GM19351 (cell line): ENCODE measurements around the gene GPR171.
A peak's percentile ranks its signal among the peaks of the same experiment; 100 is the strongest.
"Not testable (repeated sequence)": the region's sequence is repeated elsewhere in the genome, so short reads cannot be mapped to it uniquely, and the experiment has no call there.

Source experiments
- ATAC-seq: cut with Tn5 transposase; IDR thresholded peaks from one replicate; pipeline ENCODE4 v1.9.1; 2021; ENCODE audit warnings: mild to moderate bottlenecking, moderate library complexity; ENCODE audit not compliant: unreplicated experiment

Gene GPR171, protein sequence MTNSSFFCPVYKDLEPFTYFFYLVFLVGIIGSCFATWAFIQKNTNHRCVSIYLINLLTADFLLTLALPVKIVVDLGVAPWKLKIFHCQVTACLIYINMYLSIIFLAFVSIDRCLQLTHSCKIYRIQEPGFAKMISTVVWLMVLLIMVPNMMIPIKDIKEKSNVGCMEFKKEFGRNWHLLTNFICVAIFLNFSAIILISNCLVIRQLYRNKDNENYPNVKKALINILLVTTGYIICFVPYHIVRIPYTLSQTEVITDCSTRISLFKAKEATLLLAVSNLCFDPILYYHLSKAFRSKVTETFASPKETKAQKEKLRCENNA

DNA sequence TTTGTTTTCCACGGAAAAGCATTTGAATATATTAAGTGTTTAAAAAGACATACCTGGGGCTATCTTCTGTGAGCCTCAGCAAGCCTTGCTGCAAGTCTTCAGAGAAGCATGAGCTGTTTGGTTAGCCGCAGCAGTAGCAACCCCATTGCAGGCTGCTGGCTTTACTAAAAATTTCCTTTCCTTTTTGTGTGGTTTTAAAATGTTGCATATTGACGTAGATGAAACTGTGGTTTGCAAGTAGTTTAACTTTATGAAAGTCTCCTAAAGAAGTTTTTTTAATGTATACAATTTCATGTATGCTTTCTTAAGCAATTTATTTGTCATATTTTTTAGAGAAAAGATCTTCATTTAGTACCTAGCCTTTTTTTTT lies at the start of gene GPR171:
GPR171 (minus strand) TSS at position 166 of the 370 bp plus-strand sequence. CDS start 3,830 bp downstream, outside the sequence.
- peak; percentile 96 for ATAC-seq

GRCh38 chr3:151248772-151249337 lies 45.8 kb upstream of the GPR171 start:
- no peak for ATAC-seq

GRCh38 chr3:151242006-151242405 lies 39.0 kb upstream of the GPR171 start:
- ATAC-seq, result not testable (repeated sequence)

DNA sequence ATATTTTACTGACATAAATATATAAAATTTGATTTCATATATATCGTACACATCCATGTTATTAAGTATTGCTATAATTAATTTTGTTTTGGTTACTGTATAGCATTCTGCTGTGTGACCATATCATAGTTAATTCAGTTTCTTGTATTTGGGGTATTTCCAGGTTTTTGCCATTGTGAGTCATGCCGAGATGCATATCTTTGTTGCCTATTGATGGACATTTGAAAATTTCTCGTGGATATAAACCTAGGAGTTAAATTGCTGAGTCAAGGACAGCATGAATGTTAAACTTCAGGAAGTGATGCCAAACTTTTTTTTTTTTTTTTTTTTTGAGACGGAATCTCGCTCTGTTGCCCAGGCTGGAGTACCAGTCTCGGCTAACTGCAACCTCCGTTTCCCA lies 33.7 kb upstream of the GPR171 start:
- ATAC-seq, result no peak

- ATAC-seq, result no peak
Measured at GRCh38 chr3:151236316-151236715, 33.3 kb upstream of the GPR171 start.

DNA sequence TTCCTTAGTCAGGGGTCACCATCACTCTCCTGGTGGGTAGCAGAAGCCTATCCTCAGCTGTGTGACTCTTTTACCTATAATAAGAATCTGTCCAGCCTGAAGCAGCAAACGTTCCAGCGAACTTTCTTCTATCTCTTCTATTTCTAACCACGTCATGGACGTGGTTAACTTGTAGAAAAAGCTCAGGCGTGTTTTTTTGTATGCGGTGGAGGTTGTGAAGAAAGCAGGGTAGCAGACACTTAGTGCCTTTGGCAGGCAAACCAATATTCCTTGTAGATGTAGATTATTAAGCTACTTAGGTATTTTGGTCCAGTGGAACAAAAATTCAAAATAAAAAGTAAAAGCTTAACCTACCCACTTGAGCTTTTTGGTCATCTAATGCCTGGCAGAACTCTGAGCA lies 31.8 kb upstream of the GPR171 start:
- ATAC-seq, result no peak

DNA sequence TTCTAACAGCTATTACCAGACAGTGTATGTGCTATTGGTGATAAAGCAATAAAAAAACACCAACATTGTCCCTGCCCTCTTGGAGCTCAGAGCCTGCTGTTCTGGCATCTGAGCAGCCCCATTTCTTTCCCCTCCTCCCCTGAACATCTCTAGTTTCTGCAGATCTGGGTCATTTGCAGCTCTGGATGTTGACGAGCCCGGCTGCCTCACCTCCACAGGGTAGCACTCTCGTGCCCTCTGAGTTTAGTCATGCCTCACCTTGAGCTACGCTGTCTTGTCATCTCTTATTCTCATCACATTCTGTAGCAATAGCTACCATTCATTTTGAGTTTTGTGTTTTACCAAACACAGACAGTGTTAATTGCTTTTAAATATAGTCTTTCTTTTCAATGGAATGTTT lies 30.0 kb upstream of the GPR171 start:
- no peak for ATAC-seq

DNA sequence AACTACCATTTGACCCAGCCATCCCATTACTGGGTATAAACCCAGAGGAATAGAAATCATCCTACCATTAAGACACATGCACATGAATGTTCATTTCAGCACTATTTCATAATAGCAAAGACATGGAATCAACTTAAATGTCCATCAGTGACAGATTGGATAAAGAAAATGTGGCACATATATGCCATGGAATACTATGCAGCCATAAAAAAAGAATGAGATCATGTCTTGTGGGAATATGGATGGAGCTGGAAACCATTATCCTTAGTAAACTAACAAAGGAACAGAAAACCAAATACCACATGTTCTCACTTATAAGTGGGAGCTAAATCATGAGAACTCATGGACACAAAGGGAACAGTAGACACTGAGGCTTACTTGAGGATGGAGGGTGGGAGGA lies 29.4 kb upstream of the GPR171 start:
- ATAC-seq, result not testable (repeated sequence)

- peak; percentile 59 for ATAC-seq
Measured at GRCh38 chr3:151230646-151231045, 27.6 kb upstream of the GPR171 start.

- ATAC-seq, result no peak
Measured at GRCh38 chr3:151228666-151229040, 25.6 kb upstream of the GPR171 start.

- ATAC-seq, result peak; percentile 90
Measured at GRCh38 chr3:151227807-151228665, 25.0 kb upstream of the GPR171 start.

DNA sequence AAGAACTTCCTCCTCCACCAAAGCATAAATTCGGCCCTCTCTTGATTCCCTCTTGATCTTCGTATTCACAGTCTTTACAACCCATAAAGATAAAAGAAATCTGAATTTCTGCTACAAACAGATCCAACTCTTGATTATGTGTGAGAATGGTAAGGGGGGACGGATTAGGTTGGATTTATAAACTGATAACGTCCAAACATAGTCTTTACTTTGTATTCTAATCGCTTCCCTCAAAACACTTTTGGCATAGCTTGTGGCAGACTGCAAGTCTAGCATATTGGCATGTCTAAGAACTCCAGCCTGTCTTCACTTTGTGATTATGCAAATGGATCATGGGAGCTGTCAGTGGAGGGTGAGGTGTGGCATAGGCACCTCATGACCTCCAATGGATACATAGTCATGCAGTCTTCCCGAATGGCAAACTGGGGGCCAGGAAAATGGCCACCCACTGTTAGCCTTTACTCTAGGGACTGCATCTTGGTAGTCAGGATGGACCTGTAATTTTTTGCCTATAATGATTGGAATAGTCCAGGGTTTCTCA lies 24.3 kb upstream of the GPR171 start:
- peak; percentile 33 for ATAC-seq

- no peak for ATAC-seq
Measured at GRCh38 chr3:151226825-151227224, 23.8 kb upstream of the GPR171 start.

- no peak for ATAC-seq
Measured at GRCh38 chr3:151226088-151226563, 23.1 kb upstream of the GPR171 start.

- no peak for ATAC-seq
Measured at GRCh38 chr3:151225040-151225975, 22.3 kb upstream of the GPR171 start.

GRCh38 chr3:151224268-151224866 lies 21.4 kb upstream of the GPR171 start:
- no peak for ATAC-seq

GRCh38 chr3:151219056-151219455 lies 16.0 kb upstream of the GPR171 start:
- ATAC-seq, result no peak

DNA sequence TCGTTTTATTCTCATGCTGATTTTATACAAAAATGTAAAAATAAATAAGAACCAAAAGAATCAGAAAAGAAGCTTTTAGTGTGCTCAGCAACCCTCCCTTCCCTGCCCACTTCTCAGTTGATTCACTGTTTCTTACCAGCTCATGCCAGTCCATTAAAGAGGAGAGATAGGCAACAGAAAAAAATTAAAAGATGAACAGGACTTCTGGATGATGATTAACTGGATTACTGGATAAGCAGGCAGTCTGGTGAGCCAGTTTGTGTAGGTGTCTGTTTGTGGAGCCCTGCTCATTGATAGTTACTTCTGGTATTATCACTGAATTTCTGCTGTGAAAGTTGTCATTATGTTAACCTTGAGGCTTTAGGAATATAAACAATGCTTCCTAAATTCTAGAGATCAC lies 15.1 kb upstream of the GPR171 start:
- ATAC-seq, result no peak

DNA sequence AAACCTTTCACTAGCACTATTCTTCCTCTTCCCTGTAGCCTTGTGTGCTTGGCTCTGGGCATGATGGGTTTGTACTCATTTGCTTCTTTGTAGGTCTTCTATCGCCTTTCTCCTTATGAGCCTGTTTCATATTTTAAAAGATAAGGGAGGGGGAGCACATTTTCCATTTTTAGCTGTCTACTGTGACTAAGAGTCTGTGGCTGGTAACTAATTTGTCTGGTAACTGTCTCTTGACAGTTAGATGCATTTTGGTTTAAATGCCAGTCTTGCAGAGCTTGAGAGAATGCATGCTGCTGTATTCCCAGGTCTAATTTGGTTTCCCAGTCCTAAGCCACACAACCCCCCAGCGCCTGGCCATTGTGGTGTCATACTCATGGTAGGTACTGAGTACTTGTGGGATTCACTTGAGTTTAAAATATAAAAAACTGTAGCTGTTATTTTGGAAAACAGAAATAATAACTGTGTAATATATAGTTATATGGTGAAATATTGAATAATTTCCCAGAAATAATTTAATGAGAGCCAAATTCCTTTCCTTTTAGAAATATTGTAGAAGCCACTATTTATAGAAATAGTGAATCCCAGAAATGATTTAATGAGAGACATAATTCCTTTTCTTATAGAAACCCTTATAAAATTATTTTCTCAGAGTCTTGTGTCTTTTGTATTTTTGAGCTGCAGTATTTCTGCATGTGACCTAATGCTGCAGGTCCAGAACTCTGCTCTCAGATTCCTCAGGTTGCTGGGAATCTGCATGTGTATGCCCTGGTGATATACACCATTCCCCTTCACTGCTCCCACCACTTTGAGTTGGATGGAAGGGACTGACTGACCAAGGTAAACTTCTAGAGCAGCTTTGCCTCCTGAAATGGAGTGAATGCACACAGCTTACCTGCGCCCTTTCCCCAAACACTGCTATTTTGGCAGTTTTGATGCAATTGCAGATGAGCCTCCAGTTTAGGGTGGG lies 13.9 kb upstream of the GPR171 start:
- no peak for ATAC-seq
